A673 (cell line): ENCODE measurements around the gene OR10A7. TPM values are rescaled to one million over a fixed set of nuclear protein-coding genes. Genes with fewer than 3 reads are reported as not detected.

Source experiments
- BruUV-seq: library from RNA; stranded (reverse); fragments of 400-500 nt; replicated peaks from 2 replicates; lab custom pipeline; 2021; lab: Mats Ljungman, UMichigan
- CTCF ChIA-PET: fragments of 300-600 bp; sonication (Branson Sonifier 250); formaldehyde crosslinking; loops from one replicate; lab custom pipeline; 2022; ENCODE audit warnings: antibody characterized with exemption; lab: Charles Lee
- POLR2A ChIA-PET: fragments of 300-600 bp; sonication (Branson Sonifier 250); formaldehyde crosslinking; loops from one replicate; lab custom pipeline; 2022; ENCODE audit warnings: antibody characterized with exemption; ENCODE audit not compliant: low non-redundant PET; lab: Charles Lee
- DNase-seq: peaks from one replicate; pipeline ENCODE4 v3.0.0-alpha.2; 2015; ENCODE audit warnings: low spot score
- H3K27ac ChIP-seq: fragments of 200-600 bp; sonication (generic); 2 replicates; pipeline ENCODE4 v1.5.1; 2016; ENCODE audit warnings: mixed run types, low read depth, mild to moderate bottlenecking, mixed read lengths, antibody characterized with exemption, low read length; ENCODE audit not compliant: poor library complexity, severe bottlenecking
- H3K27me3 ChIP-seq: fragments of 200-600 bp; sonication (generic); replicated peaks from 2 replicates; pipeline ENCODE4 v1.6.1; 2017; ENCODE audit warnings: mixed run types, low read depth, mild to moderate bottlenecking, mixed read lengths, antibody characterized with exemption, low read length; ENCODE audit not compliant: insufficient read depth, poor library complexity
- H3K36me3 ChIP-seq: fragments of 200-600 bp; sonication (generic); 2 replicates; pipeline ENCODE4 v1.6.1; 2016; ENCODE audit warnings: mixed run types, mild to moderate bottlenecking, mixed read lengths, antibody characterized with exemption, low read length; ENCODE audit not compliant: insufficient read depth, poor library complexity, severe bottlenecking
- H3K4me1 ChIP-seq: fragments of 200-600 bp; sonication (generic); 2 replicates; pipeline ENCODE4 v1.6.1; 2017; ENCODE audit warnings: mixed run types, mild to moderate bottlenecking, mixed read lengths, antibody characterized with exemption, low read length; ENCODE audit not compliant: insufficient read depth, poor library complexity, severe bottlenecking
- H3K4me3 ChIP-seq: fragments of 200-600 bp; sonication (generic); 2 replicates; pipeline ENCODE4 v1.5.1; 2016; ENCODE audit warnings: low read depth, mixed run types, mild to moderate bottlenecking, mixed read lengths, low read length; ENCODE audit not compliant: poor library complexity, severe bottlenecking
- H3K9me3 ChIP-seq: fragments of 200-600 bp; sonication (generic); 2 replicates; pipeline ENCODE4 v1.6.1; 2016; ENCODE audit warnings: mixed run types, low read depth, mild to moderate bottlenecking, mixed read lengths, antibody characterized with exemption, low read length; ENCODE audit not compliant: poor library complexity, severe bottlenecking
- EZH2 ChIP-seq: fragments of 200-600 bp; sonication (generic); IDR thresholded peaks from 2 replicates; pipeline ENCODE4 v1.6.1; 2017; ENCODE audit warnings: borderline replicate concordance, low read depth, mild to moderate bottlenecking, mixed read lengths, antibody characterized with exemption, low read length; ENCODE audit not compliant: poor library complexity, severe bottlenecking
- intact Hi-C: fragments of 100-400 bp; cut with micrococcal nuclease; formaldehyde crosslinking; loops from one replicate; pipeline ENCODE4 v1.10.0; 2022; ENCODE audit not compliant: unreplicated experiment
- total RNA-seq: library from RNA; stranded (reverse); gene quantifications from 2 replicates; pipeline ENCODE4 v1.2.3, GENCODE V29; 2021
- TF ChIP-seq, protein P1 (sequence below): fragments of 300-800, 200-600 bp; sonication (generic); conservative IDR thresholded peaks from 2 replicates; pipeline ENCODE4 v1.5.1; 2017; ENCODE audit warnings: low read depth, mild to moderate bottlenecking, antibody characterized with exemption, low read length, moderate library complexity, mixed read lengths

OR10A7 gene
- total RNA-seq, 1 experiment from 2014 or later = not detected

DNA sequence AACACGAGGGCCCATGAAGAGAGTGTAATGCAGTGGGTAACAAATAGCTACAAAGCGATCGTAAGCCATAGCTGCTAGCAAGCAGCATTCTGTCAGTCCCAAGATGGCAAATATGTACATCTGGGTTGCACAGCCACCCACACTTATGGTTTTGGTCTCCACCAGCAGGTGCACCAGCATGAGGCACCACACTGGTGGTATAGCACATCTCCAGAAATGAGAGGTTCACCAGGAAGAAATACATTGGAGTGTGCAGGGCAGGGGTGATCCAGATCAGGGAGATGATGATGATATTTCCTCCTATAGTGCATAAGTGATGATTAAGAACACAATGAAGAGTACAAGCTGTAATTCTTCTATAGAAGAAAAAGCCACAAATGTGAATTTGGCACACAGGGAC is 26.4 kb upstream of the OR10A7 start:
- POLR2A ChIA-PET = no interaction called here
- peaks cover 38% of the 10 kb centered on the region for H3K27me3 ChIP-seq
- DNase-seq = no peak
- no peaks in the 10 kb centered on the region for H3K9me3 ChIP-seq
- intact Hi-C loops = no loop called here
- no peak overlapping the region for H3K27ac ChIP-seq
- H3K4me1 ChIP-seq = no peaks in the 10 kb centered on the region
- no peak overlapping the region for H3K4me3 ChIP-seq
- CTCF ChIA-PET = no interaction called here
- no peaks in the 10 kb centered on the region for H3K36me3 ChIP-seq
- TF ChIP-seq EZH2 = no peak
- TF ChIP-seq, protein P1, sequence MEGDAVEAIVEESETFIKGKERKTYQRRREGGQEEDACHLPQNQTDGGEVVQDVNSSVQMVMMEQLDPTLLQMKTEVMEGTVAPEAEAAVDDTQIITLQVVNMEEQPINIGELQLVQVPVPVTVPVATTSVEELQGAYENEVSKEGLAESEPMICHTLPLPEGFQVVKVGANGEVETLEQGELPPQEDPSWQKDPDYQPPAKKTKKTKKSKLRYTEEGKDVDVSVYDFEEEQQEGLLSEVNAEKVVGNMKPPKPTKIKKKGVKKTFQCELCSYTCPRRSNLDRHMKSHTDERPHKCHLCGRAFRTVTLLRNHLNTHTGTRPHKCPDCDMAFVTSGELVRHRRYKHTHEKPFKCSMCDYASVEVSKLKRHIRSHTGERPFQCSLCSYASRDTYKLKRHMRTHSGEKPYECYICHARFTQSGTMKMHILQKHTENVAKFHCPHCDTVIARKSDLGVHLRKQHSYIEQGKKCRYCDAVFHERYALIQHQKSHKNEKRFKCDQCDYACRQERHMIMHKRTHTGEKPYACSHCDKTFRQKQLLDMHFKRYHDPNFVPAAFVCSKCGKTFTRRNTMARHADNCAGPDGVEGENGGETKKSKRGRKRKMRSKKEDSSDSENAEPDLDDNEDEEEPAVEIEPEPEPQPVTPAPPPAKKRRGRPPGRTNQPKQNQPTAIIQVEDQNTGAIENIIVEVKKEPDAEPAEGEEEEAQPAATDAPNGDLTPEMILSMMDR = no peak
- BruUV-seq = no TSS peak

DNA sequence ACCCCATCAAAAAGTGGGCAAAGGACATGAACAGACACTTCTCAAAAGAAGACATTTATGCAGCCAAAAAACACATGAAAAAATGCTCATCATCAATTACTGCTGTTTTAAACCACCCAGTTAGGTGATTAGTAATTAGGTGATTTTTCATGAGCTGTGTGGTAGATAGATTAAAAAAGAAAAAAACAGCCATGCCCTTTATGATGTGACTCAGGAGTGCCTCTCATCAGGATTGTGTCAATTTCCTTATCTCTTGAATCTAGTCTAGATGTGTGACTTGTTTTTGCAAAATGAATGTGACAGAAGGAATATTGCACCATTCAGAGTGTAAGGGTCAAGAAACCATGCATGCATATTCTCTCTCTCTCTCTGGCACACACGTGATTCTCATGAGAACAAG is 5.7 kb downstream of the OR10A7 start:
- no peaks in the 10 kb centered on the region for H3K36me3 ChIP-seq
- BruUV-seq = no TSS peak
- no peak overlapping the region for H3K27ac ChIP-seq
- H3K4me3 ChIP-seq = no peak overlapping the region
- ChIA-PET POLR2A (no interaction called here), CTCF (no interaction called here)
- TF ChIP-seq, protein P1 = no peak
- no peak for TF ChIP-seq EZH2
- H3K4me1 ChIP-seq = no peaks in the 10 kb centered on the region
- H3K9me3 ChIP-seq = no peaks in the 10 kb centered on the region
- H3K27me3 ChIP-seq = peaks cover 30% of the 10 kb centered on the region
- intact Hi-C loops = no loop called here
- no peak for DNase-seq

DNA sequence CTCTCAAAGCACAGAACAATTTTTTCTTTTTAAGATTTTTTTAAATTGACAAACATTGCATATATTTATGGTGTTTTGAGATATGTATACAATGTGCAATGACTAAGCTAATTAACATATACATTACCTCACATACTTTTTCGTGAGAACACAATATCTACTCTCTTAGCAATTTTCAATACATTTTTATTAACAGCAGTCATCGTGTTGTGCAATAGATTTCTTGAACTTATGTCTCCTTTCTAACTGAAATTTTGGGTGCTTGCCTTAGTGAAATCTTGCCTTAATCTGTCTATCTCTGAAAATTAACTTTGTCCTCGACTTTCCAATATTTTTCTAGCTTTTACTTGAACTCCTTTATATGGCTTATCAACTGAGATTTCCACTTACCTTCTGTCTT is 6.8 kb downstream of the OR10A7 start:
- no peaks in the 10 kb centered on the region for H3K4me1 ChIP-seq
- no TSS peak for BruUV-seq
- no peak overlapping the region for H3K27ac ChIP-seq
- H3K9me3 ChIP-seq = no peaks in the 10 kb centered on the region
- TF ChIP-seq, protein P1 = no peak
- no peak for TF ChIP-seq EZH2
- CTCF ChIA-PET = no interaction called here
- no peak for DNase-seq
- no peak overlapping the region for H3K4me3 ChIP-seq
- H3K36me3 ChIP-seq = no peaks in the 10 kb centered on the region
- intact Hi-C loops = no loop called here
- H3K27me3 ChIP-seq = peaks cover 37% of the 10 kb centered on the region
- POLR2A ChIA-PET = no interaction called here
